ENCODE results near the gene ARIH1.
"Not testable (repeated sequence)": the region's sequence is repeated elsewhere in the genome, so short reads cannot be mapped to it uniquely, and the experiment has no call there.

Gene ARIH1

GRCh38 chr15:72545156-72545555, 71.0 kb downstream of the ARIH1 start:
- no peak for DNase-seq

GRCh38 chr15:72554471-72555425, 80.6 kb downstream of the ARIH1 start:
- no peak for DNase-seq

GRCh38 chr15:72559781-72560180, 85.7 kb downstream of the ARIH1 start:
- no peak for DNase-seq

GRCh38 chr15:72560458-72560857, 86.3 kb downstream of the ARIH1 start:
- DNase-seq, result no peak

GRCh38 chr15:72562386-72562785, 88.3 kb downstream of the ARIH1 start:
- no peak for DNase-seq

- no peak for DNase-seq
These were observed 88.7 kb downstream of the ARIH1 start for GRCh38 chr15:72562878-72563277.

- DNase-seq, result no peak
These were observed 90.0 kb downstream of the ARIH1 start for GRCh38 chr15:72564091-72564490.

- DNase-seq, result no peak
These were observed 92.8 kb downstream of the ARIH1 start for GRCh38 chr15:72566973-72567372.

GRCh38 chr15:72570059-72570458, 95.9 kb downstream of the ARIH1 start:
- DNase-seq, result no peak

GRCh38 chr15:72579814-72580213, 105.7 kb downstream of the ARIH1 start:
- no peak for DNase-seq

GRCh38 chr15:72584006-72584405, 109.9 kb downstream of the ARIH1 start:
- no peak for DNase-seq

- DNase-seq, result no peak
These were observed 110.9 kb downstream of the ARIH1 start for GRCh38 chr15:72585025-72585424.

- DNase-seq, result no peak
These were observed 111.4 kb downstream of the ARIH1 start for GRCh38 chr15:72585476-72586058.

GRCh38 chr15:72588096-72588495, 114.0 kb downstream of the ARIH1 start:
- DNase-seq, result no peak

GRCh38 chr15:72590427-72590826, 116.3 kb downstream of the ARIH1 start:
- DNase-seq, result no peak

- DNase-seq, result no peak
These were observed 117.2 kb downstream of the ARIH1 start for GRCh38 chr15:72591361-72591760.

GRCh38 chr15:72592097-72592496, 118.0 kb downstream of the ARIH1 start:
- no peak for DNase-seq

- no peak for DNase-seq
These were observed 118.5 kb downstream of the ARIH1 start for GRCh38 chr15:72592676-72593075.

GRCh38 chr15:72593838-72594237, 119.7 kb downstream of the ARIH1 start:
- DNase-seq, result no peak

GRCh38 chr15:72599855-72600464, 125.8 kb downstream of the ARIH1 start:
- DNase-seq, result no peak

- no peak for DNase-seq
These were observed 130.7 kb downstream of the ARIH1 start for GRCh38 chr15:72604794-72605193.

GRCh38 chr15:72608084-72608483, 134.0 kb downstream of the ARIH1 start:
- not testable (repeated sequence) for DNase-seq

- no peak for DNase-seq
These were observed 135.7 kb downstream of the ARIH1 start for GRCh38 chr15:72609862-72610261.

GRCh38 chr15:72612324-72612723, 138.2 kb downstream of the ARIH1 start:
- not testable (repeated sequence) for DNase-seq
